Frontal cortex (tissue), 4 donors: ENCODE results near the gene MTREX. TPM values are rescaled to one million over a fixed set of nuclear protein-coding genes. Genes with fewer than 3 reads are reported as not detected.

ENCODE experiments used
- DNase-seq, 2 donors: peaks; one replicate each; pipeline ENCODE4 v3.0.0; 2012; ENCODE audit warnings: low spot score in 2 of 2
- FAIRE-seq: peaks from 2 replicates; lab custom pipeline; 2012; peaks lifted over from hg19 to GRCh38; lab: Jason Lieb, UNC
- total RNA-seq: library from RNA; depleted of rRNA; stranded (reverse); fragments of >200 nt; gene quantifications from one replicate; pipeline ENCODE4 v1.2.3, GENCODE V29; 2014
- donor health status: control.
- donor health status: control.
- donor health status: control.

Gene MTREX
- total RNA-seq, 1 donor from 2014 or later, result 125 TPM

DNA sequence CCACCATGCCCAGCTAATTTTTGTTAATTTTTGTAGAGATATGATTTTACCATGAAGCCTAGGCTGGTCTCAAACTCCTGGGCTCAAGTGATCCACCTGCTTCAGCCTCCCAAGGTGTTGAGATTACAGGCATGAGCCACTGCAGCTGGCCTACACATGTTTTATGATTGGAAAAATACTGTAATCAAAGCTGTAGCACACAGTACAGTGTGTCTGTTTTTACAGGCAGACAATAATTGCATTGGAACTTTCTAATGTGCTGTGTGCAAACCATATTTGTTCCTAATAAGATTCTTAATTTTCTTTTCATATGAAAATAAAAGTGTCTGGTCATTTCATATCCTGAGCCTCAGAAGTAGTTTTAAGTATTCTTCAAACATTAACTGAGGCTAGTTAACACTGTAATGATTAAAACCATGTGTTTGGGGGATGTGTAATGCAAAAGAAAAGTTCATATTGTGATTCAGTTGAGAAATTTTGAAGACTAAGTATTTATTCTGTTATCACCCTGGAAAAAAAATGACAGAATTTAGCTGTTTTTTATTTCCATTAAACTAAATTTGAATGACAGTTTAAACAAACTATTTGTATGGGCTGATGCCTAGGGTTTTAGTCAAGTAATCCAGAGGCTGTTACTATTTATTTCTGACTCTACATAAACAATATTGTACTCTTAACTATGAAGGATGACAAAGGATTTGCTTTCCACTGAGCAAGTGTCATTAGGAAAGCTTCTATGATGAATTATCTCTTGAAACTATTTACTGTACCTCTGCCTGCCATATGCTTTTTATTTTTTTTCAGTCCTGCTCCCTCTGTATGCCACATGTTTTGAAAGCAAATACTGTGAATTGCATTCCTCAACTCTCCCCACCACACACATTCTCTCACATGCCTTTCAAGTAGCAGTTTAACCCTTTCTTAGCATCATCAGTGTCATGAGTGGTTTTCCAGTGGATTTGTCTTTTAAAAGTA is 111.5 kb downstream of the MTREX start:
- DNase-seq (no peak), FAIRE-seq (no peak)

DNA sequence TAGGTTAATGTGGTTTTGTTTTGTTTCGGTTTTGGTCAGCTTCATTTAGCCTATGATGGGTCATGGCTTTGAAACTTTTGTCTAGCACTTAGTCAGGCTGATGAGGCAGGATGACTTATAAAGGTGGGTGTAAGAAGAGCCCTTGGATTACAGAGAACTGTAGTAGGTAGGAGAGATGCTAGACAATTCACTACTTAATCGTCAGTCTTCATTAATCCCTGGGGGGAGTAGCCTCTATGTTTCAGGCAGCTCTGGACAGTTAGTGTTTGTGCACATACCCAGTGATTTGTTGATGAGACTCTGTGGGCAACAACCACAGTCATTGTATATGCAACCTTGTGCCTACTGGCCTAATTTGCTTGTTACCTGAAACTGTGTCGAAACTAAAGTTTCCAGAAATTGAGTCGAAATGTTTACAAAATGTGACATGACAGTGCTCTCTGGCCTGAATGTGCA is 113.3 kb downstream of the MTREX start:
- FAIRE-seq (no peak), DNase-seq (no peak)

DNA sequence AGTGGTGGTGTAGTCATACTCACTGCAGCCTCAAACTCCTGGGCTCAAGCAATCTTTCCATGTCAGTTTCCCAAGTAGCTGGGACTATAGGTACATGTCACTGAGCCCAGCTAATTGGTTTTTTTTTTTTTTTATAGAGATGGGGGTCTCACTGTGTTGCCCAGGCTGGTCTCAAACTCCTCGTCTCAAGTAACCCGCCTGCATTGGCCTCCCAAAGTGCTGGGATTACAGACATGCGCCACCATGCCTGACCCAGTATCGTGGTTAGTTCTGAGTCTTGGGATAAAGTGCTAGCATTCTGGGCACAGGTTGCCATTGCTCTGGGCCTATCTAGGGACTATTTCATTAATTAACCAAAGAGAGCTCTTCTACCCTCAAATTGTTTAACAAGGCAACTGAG is 118.7 kb downstream of the MTREX start:
- DNase-seq (no peak), FAIRE-seq (no peak)

DNA sequence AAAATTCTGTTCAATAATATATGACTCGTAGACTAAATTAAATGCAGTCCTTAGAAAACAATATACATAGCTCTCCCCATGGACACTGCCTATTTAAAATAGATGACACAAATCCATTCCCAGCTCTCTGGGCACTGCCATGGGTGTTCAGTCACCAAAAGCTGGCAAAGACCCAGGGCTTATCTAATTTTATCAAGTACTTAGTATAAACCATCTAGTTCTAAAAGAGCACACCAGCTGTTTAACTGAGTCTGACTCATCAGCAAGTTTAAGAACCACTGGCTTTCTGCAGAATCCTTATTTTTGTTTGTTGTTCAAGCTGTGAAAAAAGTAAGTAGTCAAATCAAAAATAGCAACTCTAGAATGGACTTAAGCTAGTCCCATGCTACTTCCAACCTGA is 119.4 kb downstream of the MTREX start:
- no peak for FAIRE-seq
- peak in 1 of 2 donors; percentile 35 for DNase-seq

DNA sequence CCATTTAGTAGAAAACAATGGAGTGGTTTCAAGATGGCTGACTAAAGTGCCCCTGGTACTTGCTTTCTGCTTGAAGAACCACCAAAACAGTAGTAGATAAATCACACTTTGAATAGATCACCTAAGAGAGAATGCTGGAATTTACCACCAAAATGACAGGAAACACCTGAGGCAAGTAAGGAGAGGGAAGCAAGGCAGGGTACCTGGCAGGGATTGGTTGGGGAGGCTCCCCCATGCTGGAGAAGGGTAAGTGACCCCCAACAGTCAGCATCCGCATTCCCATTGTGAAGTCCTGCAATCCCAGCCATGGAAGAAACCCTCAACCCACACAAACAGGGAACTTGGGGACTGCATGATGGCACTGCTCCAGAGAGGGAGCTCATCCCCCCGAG is 121.4 kb downstream of the MTREX start:
- DNase-seq (no peak), FAIRE-seq (no peak)

DNA sequence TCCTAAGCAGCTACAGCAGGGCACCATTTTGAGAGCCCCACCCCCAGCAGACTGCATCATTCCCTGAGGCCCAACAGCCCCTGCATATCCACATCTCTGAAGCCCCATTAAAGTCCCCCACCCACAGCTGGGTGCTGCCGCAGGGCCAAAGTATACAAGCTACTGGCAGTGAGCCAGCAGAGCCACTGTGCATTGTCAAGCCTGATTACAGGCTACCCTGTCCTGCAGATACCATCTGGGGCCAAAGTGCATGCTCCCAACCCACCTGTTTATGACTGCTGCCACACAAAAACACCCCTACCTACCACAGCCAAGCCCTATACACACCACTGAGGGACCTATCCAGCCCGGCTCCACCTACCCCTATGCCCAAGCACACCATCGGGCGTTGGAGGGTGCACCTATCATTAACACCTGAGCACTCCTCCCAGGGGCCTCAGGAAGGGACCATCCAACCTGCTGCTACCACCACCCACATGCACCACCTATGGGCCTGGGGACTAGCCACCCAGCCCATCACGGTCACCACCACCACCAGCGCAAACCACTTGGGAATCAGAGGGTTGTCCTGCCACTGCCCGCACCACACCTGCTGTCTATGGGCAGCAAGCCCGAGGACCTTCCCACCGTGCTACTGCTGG is 121.9 kb downstream of the MTREX start:
- FAIRE-seq (no peak), DNase-seq (no peak)

DNA sequence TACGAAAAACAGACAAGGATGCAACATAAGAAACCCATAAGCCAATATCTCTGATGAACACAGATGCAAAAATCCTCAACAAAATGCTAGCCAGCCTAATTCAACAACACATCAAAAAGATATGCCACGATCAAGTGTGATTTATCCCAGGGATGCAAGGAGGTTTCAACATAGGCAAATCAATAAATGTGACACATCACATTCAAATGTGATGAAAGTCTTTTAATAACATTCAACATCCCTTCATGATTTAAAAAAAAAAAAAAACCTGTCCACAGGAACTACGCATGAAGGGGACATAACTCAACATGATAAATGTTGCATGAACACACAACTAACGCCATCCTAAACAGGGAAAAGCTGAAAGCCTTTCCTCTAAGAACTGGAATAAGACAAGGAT is 124.8 kb downstream of the MTREX start:
- FAIRE-seq (no peak), DNase-seq (no peak)

DNA sequence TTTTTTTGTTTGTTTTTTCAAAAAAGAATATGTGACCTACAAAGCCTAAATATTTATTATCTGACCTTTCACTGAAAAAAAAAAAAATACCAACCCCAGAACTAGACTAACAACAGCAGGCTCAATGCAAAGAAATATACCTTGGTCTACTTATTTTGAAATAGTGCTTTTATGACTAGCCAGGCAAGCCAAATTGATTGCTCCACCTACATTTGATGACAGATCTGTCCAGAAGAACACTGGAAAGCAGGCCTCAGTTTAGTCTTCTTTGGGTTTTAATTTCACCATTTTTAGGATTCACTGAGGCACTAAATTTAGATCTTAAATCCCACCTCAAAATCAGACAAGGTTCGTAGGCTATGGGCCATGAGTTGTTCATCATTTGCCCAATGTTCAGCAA is 129.7 kb downstream of the MTREX start:
- DNase-seq, result no peak
- FAIRE-seq, result no peak

DNA sequence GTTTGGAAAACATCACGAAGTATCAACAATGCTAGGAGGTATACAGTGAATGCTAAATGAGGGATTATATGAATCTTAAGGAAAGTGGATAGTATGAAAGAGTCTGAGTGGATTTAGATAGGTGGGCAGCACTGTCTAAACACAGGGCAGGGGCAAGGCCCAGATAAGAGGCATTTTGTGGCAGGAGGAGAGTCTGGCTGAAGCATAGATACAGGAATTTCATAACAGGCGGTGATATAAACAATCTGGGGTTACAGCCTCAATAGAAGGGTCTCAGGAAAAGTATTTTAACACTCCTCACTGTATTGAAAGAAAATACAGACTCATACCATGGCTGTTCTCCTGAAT is 130.0 kb downstream of the MTREX start:
- DNase-seq (no peak), FAIRE-seq (no peak)

DNA sequence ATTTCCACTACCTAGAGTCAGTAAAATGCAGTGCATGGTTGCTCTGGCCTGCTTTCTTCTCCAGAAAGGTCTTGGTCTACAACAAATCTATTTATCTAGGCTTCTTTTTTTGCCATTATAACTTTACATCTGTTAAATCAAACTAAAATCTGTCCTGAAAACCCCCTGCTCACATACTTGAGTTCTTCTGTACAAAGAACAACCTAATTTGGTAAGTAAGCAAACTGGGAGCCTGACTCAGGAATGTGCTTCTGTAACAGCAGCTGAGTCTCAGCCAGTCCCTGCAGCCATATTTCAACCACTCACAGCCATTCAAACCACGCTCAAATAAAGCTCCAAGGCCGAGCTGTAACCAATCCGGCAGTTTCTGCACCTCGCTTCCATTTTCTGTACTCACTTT is 131.2 kb downstream of the MTREX start:
- DNase-seq, result no peak

DNA sequence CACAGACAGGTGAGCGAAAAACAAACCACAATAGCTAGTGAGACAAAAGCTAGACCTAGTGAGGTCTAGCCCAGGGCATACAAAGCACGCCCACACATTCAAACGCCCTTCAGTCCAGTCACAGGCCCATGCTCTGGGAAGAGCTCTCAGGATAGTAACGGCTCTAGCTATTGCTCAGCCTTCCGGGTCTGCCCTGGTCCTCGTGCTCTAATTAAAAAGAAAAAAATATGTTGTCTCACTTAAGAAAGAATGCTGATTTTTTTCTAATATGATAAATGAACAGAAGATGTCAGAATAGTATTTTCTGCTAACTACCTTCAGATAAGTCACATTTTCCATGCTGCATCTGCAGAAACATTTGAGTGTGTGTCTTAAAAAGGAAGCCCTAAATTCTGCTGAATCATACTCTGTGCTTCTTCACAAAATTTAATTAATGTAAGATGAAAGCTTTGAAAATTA is 132.4 kb downstream of the MTREX start:
- FAIRE-seq, result no peak
- no peak for DNase-seq

More for the DNA sequence above, 131.2 kb downstream of the MTREX start:
- no peak for FAIRE-seq

DNA sequence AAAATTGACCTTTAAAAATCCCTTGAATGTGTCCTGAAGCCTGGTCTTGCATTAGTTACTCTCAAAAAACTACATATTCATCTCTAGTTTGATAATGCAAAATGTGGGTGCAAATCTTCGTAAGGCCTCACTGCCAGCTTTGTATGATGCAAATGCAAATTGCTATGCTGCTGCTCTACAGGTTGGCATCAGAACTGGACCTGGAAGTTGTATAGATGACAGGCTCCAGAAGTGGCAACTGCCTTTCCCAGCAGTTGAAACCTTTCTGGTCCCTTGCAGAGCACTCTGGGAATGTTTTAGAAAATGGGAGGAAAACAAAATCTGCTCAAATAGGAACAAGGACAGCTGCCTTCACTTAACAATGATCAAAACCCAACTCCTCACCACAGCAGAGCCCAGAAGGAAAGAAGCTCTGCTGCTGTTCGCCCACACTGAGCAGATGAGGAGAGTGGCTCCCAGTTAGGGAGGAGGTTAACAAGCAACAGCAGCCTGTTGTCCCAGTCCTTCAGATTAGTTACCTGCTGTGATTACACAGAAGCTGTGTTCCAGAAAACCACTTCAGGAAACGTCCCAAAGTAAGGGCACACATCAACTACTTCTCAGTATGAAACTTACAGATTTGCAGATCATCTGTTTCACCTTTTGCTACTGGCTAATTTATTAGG is 133.4 kb downstream of the MTREX start:
- FAIRE-seq (no peak), DNase-seq (no peak)

DNA sequence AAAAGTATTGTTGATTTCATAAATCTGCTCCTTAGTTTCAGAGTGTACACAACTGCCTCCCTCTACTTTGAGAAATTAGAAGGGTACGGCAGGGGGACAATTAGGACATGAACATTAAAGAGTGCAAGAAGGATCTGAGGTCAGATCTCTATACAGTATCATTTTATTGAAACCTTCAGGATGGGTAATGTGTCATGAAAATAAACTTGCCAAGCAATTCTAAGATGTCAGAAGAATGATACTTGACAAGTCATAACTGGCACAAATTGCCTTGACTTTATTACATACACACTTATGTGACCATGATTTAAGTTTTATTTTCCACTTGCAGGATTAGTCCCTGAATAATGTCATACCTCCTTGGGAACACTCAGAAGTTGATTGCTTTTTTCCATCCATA is 134.2 kb downstream of the MTREX start:
- DNase-seq (no peak), FAIRE-seq (no peak)

DNA sequence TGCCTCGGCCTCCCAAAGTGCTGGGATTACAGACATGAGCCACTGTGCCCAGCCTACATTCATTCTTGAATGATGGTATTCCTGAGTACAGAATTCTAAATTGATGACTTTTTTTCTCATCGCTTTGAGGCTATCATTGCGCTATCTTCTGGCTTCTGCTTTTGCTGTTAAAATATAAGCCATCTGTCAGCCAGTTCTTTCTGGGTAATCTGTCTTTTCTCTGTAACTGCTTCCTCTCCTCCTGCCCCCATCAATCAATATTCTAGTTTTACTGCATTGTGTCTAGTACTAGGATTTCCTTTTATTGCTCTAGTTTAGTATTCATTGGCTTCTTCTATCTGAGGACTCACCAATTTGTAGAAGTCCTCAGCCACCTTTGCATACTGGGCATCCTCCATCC is 138.0 kb downstream of the MTREX start:
- DNase-seq (no peak), FAIRE-seq (no peak)

DNA sequence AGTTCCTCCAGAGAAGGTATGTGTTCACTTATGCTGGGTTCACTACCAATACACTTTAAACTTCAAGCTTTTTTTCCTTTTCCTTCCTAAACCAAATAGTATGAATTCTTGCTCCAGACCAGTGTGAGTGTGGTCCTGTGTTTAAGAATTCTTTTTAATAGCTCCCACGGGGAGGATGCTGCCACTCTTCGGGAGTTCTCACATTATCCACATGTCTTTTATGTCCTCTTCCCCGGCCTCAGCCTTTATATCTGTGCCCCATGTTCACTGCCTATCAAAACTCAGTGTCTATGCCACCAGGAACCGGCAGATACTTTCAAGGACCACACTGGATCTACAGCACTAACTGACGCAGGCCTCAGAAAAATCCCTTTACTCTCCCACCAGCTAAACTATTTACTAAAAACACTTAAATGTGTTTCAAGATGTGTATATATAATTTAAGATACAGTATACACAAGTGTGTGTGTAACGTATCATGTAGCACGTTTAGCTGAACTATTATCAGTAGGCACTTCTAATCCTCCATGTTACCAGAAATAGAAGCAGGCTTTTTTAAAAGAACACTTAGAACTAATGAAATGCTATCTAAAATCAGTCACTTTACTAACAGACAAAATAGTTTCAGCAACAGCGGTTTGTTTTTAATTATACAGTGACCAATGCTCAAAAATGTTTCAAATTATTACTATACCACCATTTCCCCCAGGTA is 139.0 kb downstream of the MTREX start:
- FAIRE-seq, result no peak
- DNase-seq, result no peak

DNA sequence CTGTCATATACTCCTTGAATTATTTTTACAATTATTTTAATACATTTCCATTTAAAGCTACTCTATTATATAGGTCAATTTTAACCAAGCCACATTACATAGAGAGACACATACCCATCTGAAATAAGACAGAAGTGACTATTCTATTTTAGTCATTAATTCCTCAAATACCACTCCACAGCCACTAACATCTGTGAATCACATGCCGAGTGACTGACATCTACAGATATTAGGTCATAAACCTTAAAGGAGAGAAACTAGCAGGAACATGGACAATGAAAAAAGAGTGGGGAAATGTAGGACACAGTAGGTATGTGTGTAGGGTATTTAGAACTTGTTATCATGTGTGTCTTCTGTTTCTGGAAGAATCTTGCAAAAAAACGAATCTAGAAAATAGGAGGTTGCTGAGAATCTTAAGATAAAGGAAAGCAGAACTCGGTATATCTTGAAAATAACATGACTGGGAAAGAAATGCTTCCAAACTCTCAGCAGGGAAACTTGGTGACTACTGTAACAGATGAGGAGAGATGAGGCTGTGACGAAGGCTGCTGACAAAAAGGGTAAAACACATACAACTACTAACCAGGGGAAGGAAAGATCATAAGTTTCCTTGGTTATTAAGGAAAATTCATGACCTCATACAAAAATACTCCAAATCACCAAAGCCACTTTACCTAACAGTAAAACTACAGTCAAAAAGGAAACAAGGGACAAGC is 142.4 kb downstream of the MTREX start:
- FAIRE-seq (no peak), DNase-seq (no peak)

DNA sequence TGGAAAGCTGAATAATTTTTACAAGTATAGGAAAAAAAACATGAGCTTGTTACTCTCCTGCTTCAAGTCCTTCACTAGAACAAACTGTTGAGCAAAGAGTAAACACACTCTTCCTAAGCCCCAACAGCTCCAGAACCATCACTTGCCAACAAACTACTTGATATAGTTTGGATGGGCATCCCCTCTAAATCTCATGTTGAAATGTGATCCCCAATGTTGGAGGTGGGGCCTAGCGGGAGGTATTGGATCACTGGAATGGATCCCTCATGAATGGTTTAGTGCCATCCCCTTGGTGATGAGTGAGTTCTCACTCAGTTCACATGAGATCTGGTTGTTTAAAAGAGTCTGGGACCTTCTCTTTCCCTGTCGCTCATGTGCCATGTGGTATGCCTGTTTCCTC is 144.2 kb downstream of the MTREX start:
- DNase-seq (no peak), FAIRE-seq (no peak)

DNA sequence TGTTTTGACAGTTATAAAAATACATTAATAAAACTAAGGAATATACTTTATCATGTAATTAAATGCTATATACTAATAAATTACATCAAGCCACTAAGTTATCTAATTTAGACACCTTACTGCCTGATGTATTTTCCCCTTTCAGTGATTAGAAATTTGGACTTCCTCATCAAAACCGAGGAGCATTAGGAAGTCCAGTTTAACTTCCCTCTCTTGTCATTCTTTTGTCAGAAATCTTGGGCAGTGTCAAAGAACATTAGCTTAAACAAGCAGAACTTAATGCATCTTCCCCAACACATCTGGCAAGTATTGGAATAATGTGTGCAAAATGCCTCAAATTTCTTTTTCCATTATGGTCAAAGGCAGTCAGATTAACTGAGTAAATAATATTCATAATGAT is 145.4 kb downstream of the MTREX start:
- DNase-seq (no peak), FAIRE-seq (no peak)

DNA sequence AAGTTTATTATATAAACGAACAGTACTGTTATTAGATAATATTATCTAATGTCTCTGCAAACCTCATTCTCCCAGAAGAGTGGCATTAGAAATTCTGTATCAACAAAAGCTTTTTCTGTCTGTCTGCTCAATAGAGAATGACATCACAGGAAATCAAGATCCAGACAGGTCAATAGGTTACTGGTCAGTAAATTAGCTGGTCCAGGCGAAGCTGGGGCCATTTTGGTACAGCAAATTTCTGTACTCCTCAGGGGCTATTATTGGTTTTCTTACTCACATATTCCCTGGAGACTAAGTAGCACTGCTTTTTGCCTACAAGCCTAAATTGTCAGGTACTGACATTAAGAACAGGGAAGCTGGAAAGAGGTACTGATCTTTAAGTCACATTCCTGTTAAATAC is 146.5 kb downstream of the MTREX start:
- no peak for DNase-seq
- no peak for FAIRE-seq
